ENCODE measurements around the gene NDOR1.

Gene NDOR1

DNA sequence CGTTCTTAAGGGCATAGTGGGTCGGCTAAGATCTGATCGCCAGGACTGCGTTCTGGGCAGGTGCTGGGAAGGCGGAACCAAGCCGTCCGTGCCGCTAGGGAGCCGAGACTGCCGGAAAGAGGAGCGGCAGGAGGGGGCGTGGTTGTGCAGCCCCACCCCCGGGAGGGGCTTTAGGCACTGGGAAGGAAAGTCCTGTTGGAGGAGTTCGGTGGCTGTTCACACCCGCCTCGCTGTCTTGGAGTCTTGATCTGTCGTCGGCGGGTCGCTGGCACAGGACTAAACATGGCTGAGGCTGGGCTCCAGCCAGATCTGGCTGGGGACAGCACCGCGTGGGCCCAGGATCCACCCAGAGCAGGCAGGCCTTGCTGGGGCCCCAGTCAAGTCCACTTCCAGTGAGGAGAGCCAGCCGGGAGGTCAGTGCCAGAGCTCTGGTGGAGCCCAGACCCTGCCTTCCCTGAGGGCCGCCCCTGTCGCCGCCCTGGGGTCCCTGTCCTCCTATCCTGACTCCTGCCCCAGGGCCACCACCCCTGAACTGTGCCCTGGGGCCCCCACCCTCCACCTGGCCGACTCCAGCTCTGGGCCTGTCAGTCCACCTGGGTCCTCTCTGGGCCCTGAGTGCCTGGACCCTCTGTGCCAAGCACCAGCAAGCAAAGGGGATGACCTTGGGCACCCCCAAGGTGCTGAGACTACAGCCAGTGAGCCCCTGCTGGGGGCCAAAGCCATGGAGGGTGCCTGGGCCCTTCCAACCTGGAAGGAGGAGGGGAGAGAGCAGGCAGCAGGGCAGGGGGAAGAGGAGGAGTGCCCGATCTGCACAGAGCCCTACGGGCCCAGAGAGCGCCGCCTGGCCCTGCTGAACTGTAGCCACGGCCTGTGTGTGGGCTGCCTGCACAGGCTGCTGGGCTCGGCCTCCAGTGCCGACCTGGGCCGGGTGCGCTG lies 12.0 kb downstream of the NDOR1 start:
- TF ChIP-seq, protein P1, sequence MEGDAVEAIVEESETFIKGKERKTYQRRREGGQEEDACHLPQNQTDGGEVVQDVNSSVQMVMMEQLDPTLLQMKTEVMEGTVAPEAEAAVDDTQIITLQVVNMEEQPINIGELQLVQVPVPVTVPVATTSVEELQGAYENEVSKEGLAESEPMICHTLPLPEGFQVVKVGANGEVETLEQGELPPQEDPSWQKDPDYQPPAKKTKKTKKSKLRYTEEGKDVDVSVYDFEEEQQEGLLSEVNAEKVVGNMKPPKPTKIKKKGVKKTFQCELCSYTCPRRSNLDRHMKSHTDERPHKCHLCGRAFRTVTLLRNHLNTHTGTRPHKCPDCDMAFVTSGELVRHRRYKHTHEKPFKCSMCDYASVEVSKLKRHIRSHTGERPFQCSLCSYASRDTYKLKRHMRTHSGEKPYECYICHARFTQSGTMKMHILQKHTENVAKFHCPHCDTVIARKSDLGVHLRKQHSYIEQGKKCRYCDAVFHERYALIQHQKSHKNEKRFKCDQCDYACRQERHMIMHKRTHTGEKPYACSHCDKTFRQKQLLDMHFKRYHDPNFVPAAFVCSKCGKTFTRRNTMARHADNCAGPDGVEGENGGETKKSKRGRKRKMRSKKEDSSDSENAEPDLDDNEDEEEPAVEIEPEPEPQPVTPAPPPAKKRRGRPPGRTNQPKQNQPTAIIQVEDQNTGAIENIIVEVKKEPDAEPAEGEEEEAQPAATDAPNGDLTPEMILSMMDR (IDR thresholded peaks at IDR 0.05; ENCODE audit: control insufficient read depth, insufficient read depth, low read depth, low read length, missing control alignments) = no peak
- no peak overlapping the region for H3K4me3 ChIP-seq (ENCODE audit: control insufficient read depth, low read depth, low read length)
- no peak for DNase-seq (ENCODE audit: low read depth)

DNA sequence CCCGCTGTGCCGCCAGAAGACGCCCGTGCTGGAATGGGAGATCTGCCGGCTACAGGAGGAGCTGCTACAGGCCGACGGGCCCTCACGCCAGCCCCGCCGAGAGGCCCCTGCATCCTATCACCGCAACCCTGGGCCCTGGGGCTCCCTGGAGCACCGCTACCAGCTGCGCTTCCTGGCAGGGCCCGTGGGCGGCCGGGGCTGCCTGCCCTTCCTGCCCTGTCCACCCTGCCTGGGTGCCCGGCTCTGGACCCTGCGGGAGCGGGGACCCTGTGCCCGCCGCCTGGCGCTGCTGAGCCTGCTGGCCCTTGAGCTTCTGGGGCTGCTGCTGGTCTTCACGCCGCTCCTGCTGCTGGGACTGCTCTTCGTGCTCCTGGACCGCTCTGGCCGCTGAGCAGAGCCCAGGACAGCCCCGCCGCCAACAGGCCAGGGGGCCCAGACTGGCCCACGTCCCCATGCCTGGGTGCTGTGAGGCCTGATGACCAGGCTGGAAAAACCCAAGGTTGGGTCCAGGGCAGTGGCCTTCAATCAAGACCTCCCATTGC lies 12.8 kb downstream of the NDOR1 start:
- TF ChIP-seq, protein P1 (IDR thresholded peaks at IDR 0.05; ENCODE audit: control insufficient read depth, insufficient read depth, low read depth, low read length, missing control alignments) = no peak
- DNase-seq (ENCODE audit: low read depth) = no peak
- H3K4me3 ChIP-seq (ENCODE audit: control insufficient read depth, low read depth, low read length) = no peak overlapping the region

DNA sequence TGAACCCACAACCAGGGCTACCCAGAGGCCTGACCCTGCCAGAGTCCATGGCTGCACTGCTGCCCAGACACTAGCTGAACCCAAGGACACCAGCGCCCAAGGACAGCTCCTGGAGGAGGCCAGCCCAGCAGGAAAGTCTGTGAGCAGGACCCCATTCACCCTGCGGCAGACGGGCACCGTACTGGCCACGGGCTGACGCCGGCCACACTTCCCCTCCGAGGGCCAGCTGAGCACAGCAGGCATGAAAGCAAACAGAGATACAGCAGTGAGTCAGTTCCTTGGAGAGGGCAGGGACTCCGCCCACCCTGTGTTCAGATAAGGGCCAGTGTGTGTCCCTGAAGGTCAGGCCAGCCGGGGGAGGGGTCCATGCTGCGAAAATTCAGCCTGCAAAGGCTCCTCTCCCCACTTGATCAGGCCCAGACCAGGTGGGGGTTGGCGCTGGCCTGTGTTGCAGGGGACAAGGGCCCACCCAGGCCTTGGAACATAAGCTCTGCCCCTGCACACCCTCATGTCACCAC lies 13.3 kb downstream of the NDOR1 start:
- H3K4me3 ChIP-seq (ENCODE audit: control insufficient read depth, low read depth, low read length) = no peak overlapping the region
- no peak for DNase-seq (ENCODE audit: low read depth)
- TF ChIP-seq, protein P1 (IDR thresholded peaks at IDR 0.05; ENCODE audit: control insufficient read depth, insufficient read depth, low read depth, low read length, missing control alignments) = no peak

DNA sequence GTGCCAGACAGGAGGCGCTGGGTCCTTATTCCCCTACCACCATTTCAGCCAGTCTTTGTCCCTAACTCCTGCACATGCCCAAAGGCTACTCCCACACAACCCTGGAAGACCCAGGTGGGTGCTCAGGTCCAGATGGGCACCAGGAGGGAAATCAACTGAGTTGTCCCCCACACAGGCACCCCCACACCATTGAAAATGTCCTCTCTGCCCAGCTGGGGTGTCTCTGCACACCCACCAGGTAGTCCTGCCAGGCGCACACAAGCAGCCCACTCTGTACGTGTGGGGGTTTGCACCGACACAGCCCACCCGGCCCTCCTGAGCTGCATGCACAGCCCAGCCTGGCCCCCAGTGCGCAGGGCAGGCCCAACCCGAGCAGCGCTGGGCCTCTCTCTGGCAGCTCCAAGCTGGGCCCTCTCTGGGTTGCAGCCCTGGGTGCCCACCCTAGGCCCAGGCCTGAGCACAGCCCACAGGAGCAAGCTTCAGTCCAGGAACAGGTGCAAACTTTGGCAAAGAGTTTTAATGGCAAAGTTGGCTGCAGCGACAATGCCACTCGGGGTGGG lies 14.3 kb downstream of the NDOR1 start:
- no peak overlapping the region for H3K4me3 ChIP-seq (ENCODE audit: control insufficient read depth, low read depth, low read length)
- TF ChIP-seq, protein P1 (IDR thresholded peaks at IDR 0.05; ENCODE audit: control insufficient read depth, insufficient read depth, low read depth, low read length, missing control alignments) = no peak
- DNase-seq (ENCODE audit: low read depth) = no peak

DNA sequence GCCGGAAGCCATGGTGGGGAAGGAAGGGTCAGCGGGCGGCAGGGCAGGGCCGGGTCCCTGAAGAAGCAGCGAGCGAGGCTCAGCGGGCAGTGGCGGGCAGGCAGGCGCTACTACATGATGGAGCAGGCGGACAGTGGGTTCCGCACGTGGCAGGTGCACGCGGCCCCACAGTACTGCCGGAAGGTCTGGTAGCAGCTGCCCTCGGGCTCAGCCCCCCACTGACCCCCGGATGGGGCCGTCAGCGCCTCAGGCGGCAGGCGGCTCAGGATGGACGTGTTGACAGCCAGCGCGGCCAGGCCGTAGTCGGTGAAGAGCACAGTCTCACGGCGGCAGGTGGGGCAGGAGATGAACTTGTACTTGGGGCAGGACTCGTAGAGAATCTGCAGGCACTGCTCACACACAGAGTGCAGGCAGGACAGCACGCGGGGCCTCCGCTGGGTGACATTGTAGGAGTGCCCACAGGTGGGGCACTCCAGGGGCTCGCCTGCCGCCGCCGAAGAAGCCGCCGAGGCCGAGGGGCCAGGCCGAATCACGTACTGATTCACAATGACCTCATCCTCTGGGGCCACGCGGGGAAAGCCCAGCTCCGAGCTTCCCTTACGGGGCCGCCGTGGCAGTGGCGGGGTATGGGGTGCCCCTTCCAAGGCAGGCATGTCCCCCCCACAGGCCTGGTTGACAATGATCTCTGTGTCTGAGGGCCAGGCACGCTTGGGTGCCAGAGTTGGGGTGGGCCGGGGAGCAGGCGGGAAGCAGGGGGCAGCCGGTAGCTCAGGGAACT lies 15.0 kb downstream of the NDOR1 start:
- TF ChIP-seq, protein P1 (IDR thresholded peaks at IDR 0.05; ENCODE audit: control insufficient read depth, insufficient read depth, low read depth, low read length, missing control alignments) = no peak
- no peak for DNase-seq (ENCODE audit: low read depth)
- no peak overlapping the region for H3K4me3 ChIP-seq (ENCODE audit: control insufficient read depth, low read depth, low read length)

DNA sequence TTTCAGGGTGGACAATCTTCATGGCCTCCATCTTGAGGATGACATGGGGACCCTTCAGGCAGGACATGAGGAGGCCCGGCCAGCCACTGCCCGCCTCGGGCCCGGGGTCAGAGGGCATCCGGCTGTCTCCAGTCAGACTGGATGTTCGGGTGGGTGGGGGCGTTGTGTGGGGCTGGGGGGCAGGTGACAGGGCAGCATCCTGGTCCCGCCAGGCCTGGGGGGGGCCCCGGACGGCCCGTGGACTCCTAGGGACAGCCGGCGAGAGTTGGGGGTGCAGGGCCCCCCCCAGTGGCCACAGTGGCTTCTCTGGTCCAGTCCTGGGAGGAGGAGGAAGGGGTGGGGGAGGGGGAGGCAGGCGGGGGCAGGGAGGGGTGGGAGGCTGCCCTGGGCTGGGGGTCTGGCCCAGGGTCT lies 15.6 kb downstream of the NDOR1 start:
- H3K4me3 ChIP-seq (ENCODE audit: control insufficient read depth, low read depth, low read length) = no peak overlapping the region
- DNase-seq (ENCODE audit: low read depth) = no peak
- TF ChIP-seq, protein P1 (IDR thresholded peaks at IDR 0.05; ENCODE audit: control insufficient read depth, insufficient read depth, low read depth, low read length, missing control alignments) = no peak

All from AG09309 (cell line).